Subcutaneous adipose tissue (tissue), 4 donors: ENCODE data around the gene DNAJC5G. TPM values are rescaled to one million over a fixed set of nuclear protein-coding genes. Genes with fewer than 3 reads are reported as not detected.

Experiments
- CTCF ChIP-seq: fragments of 450-650 bp; IDR thresholded peaks from one replicate; pipeline ENCODE4 v1.5.1; 2016; ENCODE audit warnings: low read depth, mild to moderate bottlenecking, control low read depth, antibody characterized with exemption, moderate library complexity
- total RNA-seq, 4 donors: library from RNA; depleted of rRNA; stranded (reverse); fragments of >200 nt; gene quantifications; one replicate each; pipeline ENCODE4 v1.1.0, GENCODE V29; 2016

The DNAJC5G gene
- total RNA-seq, 4 donors from 2014 or later, result 0.88 TPM; not detected in 3

- no peak for TF ChIP-seq CTCF
Measured at GRCh38 chr2:27278010-27278409, 2.8 kb downstream of the DNAJC5G start.

- no peak for TF ChIP-seq CTCF
Measured at GRCh38 chr2:27280826-27281225, 5.6 kb downstream of the DNAJC5G start.

GRCh38 chr2:27281442-27281841 lies 6.2 kb downstream of the DNAJC5G start:
- TF ChIP-seq CTCF, result no peak

- TF ChIP-seq CTCF, result no peak
Measured at GRCh38 chr2:27281855-27282559, 6.8 kb downstream of the DNAJC5G start, which contains the start of gene TRIM54. Gene TRIM54, plus strand, starts transcription at chr2:27282429. Its CDS starts 303 bp downstream, at chr2:27282732.

- TF ChIP-seq CTCF, result no peak
Measured at GRCh38 chr2:27282892-27283291, 7.7 kb downstream of the DNAJC5G start.

- TF ChIP-seq CTCF, result no peak
Measured at GRCh38 chr2:27284996-27285395, 9.8 kb downstream of the DNAJC5G start.

- TF ChIP-seq CTCF, result no peak
Measured at GRCh38 chr2:27285481-27285880, 10.2 kb downstream of the DNAJC5G start.
